GM10266 (cell line): ENCODE results near the gene MIER1.

ENCODE experiments used
- DNase-seq: peaks from one replicate; pipeline ENCODE4 v3.0.0; 2012; ENCODE audit errors: extremely low spot score
- TF ChIP-seq, protein P1 (sequence below): IDR thresholded peaks from 2 replicates; pipeline ENCODE4 v1.5.1; 2012; ENCODE audit warnings: mild to moderate bottlenecking, low read depth; ENCODE audit not compliant: control insufficient read depth, insufficient read depth; ENCODE audit errors: missing control alignments

The MIER1 gene

DNA sequence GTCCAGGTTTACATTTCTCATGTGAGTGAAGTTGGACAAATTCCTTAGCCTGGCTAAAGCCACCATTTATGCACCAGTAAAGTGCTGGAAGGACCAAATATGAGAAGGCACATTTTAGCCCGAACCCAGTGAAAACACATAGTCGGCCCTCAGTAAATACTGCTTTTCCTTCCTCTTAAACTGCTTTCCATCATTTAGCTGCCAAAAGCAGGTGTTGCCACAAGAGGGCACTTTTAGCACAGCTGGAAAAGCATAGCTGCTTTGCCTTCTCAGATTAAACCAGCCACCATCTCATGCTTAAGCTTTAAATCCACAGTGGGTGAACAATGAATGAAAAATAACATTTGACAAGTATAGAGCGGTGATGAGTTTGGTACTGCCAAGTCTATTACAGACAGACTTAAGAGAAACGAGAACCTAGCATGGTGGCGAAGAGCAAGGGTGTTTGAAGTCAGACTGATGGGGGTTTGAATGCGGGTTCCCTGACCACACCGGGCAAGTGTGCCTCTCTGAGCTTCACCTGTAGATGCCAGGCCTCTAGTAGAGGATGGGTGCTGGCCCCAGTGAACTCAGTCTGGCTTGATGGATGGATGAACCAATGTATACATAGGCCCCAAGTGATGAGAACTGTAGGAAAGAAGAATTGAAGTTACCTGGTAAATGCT, 71.4 kb downstream of the MIER1 start:
- TF ChIP-seq, protein P1, sequence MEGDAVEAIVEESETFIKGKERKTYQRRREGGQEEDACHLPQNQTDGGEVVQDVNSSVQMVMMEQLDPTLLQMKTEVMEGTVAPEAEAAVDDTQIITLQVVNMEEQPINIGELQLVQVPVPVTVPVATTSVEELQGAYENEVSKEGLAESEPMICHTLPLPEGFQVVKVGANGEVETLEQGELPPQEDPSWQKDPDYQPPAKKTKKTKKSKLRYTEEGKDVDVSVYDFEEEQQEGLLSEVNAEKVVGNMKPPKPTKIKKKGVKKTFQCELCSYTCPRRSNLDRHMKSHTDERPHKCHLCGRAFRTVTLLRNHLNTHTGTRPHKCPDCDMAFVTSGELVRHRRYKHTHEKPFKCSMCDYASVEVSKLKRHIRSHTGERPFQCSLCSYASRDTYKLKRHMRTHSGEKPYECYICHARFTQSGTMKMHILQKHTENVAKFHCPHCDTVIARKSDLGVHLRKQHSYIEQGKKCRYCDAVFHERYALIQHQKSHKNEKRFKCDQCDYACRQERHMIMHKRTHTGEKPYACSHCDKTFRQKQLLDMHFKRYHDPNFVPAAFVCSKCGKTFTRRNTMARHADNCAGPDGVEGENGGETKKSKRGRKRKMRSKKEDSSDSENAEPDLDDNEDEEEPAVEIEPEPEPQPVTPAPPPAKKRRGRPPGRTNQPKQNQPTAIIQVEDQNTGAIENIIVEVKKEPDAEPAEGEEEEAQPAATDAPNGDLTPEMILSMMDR = peak; percentile 80
- DNase-seq = peak; percentile 44

DNA sequence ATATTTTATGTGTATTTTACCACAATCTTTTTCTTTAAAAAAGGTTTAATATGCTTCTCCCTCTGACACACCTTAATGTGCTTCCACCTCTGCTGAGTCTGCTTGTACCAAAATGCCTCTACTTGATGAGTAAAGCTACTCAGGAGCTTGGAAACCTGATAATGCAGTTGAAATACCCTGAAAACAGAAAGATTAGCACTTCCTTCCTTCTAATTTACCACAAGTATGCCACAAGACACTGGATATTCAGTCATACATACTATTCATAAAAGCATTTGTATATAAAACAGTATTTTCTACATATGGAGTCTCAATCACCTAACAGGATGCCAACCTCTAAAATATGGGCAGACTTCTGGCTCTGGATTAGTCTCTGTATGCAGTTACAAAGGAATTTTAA, 74.2 kb downstream of the MIER1 start:
- TF ChIP-seq, protein P1 = no peak
- DNase-seq = no peak

DNA sequence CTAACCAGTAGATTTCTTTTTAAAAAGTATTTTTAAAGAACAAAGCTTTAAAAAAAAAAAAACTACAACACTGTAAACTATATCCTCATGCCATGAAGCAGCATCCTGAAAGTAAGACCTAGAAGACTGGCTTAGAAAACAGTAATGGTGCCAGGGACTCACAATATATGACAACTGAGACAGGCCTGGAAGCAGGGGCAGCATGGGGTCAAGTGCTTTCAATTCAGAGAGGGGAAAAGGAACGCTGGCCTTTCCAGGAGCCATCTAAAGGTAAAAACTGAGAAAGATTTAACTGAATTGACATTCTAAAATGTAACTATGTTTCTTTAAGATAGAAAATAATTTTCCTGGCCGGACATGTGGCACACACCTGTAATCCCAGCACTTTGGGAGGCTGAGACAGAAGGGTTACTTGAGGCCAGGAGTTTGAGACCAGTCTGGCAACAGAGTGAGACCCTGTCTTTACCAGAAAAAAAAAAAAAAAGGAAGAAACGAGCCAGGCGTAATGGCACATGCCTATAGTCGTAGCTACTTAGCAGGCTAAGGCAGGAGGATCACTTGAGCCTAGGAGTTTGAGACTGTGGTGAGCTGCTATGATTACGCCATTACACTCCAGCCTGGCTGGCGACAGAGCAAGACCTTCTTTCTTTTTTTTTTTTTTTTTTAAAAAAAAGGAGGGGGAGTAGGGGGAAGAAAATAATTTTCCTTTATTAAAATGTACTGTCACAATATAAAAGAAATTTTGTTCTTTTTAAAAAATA, 75.0 kb downstream of the MIER1 start:
- TF ChIP-seq, protein P1 = no peak
- DNase-seq = no peak

DNA sequence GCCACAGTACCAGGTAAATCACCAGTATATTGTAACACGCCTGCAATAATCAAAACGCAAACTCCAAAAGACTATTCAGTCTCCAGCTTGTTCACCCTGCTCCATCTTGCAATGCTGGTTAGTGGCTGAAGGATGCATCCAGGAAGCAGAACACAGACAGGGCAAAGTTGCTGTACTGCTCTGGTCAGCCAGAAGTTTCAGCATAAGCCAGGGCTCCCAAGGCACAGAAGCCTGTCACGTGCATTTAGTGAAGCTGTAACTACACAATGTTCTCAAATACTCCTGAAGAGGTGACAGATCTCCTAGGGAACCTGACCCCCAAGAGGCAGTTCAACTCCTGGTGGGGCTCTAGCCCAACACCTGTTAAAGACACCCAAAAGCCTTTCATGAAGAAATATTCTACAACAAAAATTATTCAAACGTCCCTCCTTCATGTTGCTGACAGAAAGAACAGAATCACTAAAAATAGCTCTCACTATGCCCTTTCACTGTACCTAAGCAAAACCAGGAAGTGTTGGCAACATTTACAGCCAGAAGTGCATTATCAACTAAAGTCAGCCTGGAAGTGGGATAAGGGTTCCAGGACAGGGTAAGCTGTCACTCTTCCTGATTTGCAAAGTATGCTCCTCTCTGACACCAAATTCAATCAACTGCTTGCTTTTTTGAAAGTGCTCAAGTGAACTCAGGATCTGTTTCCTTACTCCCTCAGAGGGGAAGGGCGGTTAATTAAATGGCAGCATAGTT, 77.1 kb downstream of the MIER1 start:
- TF ChIP-seq, protein P1 = no peak
- no peak for DNase-seq

DNA sequence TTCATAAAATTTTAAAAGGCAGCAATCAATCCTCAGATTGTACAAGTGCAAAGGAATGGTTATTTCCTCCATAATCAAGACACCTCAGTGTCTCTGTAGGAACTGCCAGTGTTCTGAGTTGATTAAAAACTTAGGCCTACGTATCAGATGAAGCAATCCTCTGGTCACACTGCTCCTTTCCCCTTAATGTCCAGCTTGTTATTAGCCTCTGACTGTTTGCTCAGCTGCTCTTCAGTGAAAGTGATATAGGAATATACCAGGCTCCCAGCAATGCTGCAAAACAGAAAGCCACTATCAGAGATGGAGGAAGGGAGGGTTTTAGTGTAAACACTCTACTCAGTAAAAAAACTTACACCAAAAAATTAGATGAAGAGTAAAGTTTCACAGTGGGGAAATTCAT, 79.4 kb downstream of the MIER1 start:
- TF ChIP-seq, protein P1 = no peak
- DNase-seq = no peak

DNA sequence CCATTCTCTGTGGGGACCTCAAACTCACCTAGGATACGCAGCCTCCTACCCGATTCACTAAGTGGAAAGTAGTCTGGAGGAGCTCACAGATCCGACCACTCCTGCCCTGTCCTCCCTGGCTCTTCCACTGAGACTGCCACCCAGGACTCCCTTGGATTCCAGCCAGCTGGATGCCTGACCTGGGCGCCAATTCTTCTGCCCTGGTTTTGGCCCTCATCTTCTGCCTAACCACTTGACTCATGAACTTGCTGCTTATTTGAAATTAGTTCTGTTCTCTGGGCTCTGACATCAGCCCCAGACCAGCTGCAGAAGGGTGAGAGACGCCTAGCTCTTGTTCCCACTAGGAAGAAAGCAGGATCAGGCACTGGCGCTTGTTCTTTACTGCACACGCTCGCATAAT, 80.3 kb downstream of the MIER1 start:
- DNase-seq = no peak
- TF ChIP-seq, protein P1 = no peak
